Dermis microvascular lymphatic vessel endothelial cell (primary cell): ENCODE data around the gene IRS1. TPM values are rescaled to one million over a fixed set of nuclear protein-coding genes. Genes with fewer than 3 reads are reported as not detected.
"Not testable (repeated sequence)": the region's sequence is repeated elsewhere in the genome, so short reads cannot be mapped to it uniquely, and the experiment has no call there.

ENCODE experiments used
- DNase-seq, 2 donors: peaks; one replicate each; pipeline versions ENCODE4 v3.0.0 to v3.0.0-alpha.2; 2010; ENCODE audit warnings: low read depth in 2 of 2
- total RNA-seq: library from RNA; depleted of rRNA; stranded (reverse); fragments of >200 nt; gene quantifications from 2 replicates; pipeline ENCODE4 v1.2.1, GENCODE V29; 2014

The IRS1 gene, protein sequence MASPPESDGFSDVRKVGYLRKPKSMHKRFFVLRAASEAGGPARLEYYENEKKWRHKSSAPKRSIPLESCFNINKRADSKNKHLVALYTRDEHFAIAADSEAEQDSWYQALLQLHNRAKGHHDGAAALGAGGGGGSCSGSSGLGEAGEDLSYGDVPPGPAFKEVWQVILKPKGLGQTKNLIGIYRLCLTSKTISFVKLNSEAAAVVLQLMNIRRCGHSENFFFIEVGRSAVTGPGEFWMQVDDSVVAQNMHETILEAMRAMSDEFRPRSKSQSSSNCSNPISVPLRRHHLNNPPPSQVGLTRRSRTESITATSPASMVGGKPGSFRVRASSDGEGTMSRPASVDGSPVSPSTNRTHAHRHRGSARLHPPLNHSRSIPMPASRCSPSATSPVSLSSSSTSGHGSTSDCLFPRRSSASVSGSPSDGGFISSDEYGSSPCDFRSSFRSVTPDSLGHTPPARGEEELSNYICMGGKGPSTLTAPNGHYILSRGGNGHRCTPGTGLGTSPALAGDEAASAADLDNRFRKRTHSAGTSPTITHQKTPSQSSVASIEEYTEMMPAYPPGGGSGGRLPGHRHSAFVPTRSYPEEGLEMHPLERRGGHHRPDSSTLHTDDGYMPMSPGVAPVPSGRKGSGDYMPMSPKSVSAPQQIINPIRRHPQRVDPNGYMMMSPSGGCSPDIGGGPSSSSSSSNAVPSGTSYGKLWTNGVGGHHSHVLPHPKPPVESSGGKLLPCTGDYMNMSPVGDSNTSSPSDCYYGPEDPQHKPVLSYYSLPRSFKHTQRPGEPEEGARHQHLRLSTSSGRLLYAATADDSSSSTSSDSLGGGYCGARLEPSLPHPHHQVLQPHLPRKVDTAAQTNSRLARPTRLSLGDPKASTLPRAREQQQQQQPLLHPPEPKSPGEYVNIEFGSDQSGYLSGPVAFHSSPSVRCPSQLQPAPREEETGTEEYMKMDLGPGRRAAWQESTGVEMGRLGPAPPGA (N-terminal part only)
- under 0.01 TPM in 2 replicates for total RNA-seq

DNA sequence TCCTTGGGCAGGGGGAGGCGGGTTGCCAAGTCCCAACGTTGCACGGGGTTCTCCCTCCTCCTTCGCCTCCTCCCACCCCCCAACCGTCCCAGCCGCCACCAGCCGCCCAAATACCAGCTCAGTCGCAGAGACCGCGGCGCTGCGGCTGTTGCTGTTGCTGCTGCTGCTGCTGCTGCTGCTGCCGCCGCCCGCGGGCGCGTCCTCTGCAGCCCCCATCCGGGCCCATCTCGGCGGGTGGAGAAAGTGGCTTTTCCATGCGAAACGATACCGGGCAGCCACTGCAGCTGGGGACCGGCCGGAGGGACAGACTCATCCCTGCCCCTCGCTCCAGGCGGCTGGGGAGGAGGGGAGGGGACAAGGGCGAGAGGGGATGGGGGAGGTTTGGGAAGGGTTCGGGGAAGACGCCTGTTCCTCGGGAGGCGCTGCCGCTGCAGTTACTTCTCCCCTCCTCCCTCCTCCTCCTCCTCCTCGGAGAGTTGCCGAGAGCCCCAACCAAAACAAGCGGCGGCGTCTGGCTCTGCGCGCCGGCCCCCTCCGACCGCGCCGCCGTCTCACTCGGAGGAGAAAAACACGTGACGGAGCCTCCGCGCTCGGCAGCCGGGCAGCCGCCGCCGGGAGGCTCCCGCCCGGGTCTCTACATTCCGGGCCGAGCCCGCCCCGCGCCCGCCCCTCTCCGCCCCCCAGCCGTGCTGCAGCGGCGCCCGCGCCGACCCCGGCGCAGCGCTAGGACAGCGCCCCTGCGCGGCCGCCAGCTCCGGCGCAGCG lies at the start of gene IRS1:
Gene IRS1, minus strand, starts transcription at position 610 of the 765 bp plus-strand sequence. CDS start 1,082 bp downstream, outside the sequence.
- DNase-seq: peak in 1 of 2 donors; percentile 41

DNA sequence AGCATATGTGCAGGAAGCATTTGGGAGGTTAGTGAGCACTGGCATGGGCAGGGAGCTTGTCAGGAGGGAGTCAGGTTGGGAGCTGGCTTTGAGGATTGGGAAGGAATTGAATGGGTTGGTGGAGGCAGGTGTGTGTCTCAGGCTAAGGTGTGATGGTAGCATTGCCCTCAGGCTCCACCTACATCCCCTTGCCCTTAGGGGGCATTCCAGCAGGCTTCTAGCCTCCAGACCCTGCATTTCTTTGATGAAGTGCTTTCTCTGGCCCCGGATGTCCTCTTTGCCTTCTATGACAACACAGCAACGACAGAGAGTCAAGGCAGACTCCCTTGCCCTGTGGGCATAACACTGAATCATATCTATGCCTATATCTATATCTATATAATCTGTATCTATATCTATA lies 49.7 kb upstream of the IRS1 start:
- no peak for DNase-seq

DNA sequence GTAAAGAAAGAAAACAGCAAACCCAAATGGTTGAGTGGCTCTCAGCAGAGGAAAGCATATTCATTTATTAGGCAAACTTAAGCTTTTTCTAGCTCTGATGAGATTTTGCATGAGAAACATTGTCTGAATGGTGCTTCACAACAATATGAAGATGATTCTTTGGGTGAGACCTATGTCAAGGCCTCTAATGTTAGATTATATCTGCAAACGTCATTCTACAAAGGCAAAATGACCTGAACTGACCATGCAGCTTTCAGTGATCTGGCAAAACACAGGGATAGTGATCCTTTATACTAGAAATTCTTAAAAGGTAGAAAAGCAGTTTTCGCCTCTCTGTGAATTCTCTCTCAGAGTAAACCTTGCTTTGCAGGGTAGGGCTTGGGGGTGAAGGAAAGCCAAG lies 47.9 kb upstream of the IRS1 start:
- no peak for DNase-seq

DNA sequence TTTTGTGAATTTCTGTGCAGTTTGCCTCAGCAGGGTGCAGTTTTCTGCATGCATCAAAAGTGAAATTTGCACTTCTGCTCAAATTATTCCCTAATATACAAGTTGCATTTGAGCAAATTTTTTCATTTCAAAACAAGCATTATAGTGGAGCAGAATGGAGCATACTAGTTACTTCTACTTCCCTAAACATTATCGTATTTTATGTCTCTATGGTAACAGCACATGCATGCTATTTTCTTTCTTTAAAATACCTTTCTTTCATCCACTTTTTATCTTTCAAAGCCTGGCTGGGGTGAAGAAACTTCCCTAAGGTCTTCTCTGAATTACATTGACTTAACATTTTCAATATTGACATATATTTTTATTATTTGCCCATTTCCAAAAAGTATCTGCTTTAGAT lies 47.5 kb upstream of the IRS1 start:
- no peak for DNase-seq

DNA sequence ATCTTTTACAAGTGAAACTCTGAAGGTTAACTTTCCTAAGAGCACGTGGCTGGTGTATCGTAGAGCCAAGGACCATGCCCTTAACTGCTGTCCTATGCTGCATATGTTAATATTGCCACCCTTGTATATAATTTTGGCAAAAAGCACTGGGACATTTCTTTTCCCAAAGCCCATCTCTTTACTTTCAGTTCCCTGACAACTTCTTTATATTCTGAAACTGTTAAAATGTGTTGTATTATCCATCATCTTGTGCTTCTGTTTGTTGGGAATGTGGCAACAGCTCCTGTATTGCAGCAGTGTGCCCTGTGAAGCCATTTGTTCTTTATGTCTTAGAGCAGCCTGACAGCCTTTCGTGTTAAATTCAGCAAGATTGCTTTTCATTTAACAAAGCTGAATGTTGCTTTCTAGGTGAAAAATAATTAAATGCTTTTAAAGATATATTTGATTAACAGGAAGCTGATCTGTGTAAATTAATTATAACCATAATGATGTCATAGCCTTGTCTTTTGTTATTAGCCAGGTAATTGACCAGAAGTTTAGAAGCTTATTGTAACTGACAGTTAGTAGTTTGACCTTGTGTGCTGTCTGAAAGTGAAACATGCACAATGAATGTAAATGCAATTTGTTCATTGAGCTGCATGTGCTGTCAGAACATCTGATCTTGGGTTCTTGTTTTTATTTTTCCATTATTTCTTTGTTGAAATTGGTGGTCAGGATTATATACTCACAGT lies 45.9 kb upstream of the IRS1 start:
- DNase-seq: no peak

DNA sequence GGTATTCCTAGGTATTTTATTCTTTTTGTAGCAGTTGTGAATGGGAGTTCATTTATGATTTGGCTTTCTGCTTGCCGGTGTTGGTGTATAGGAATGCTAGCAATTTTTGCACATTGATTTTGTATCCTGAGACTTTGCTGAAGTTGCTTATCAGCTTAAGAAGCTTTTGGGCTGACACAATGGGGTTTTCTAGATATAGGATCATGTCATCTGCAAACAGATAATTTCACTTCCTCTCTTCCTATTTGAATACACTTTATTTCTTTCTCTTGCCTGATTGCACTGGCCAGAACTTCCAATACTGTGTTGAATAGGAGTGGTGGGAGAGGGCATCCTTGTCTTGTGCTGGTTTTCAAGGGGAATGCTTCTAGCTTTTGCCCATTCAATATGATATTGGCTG lies 43.4 kb upstream of the IRS1 start:
- DNase-seq: not testable (repeated sequence)

DNA sequence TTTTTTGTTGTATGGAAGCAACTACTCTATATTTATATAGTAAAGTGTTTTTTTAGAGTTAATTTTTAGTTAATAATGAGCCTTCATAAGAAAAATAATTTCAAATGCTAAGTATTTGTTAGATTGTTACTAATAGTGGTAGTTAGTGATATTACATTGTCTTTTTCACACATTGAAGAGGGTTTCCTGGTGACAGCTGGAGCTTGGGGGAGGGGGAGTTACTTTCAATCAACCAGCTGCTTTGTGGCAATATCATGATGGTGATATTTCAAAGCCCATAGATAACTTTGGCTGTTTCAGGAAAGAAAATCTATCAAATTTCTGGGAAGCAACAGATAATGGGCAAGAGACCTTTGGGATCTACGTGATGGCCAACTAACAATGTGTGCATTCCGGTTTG lies 40.3 kb upstream of the IRS1 start:
- DNase-seq: no peak

DNA sequence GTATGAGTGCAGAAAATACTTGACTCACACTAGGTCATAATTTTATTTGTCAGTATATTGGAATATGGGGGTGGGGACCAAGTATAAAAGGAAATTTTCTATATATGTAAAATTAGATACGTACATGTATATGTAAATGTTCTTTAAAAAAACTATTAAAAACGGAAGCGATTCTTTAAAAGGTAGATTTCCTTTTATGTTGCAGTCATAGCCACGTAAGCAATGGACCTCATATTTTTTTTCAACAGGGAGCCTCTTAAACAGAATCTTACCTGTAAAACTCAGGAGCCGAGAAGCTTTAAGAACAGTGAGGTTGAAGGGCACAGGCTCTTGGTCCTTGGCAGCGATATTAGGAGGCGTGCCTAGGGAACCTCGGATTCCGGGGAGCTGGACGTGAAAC lies 39.5 kb upstream of the IRS1 start:
- DNase-seq: no peak

DNA sequence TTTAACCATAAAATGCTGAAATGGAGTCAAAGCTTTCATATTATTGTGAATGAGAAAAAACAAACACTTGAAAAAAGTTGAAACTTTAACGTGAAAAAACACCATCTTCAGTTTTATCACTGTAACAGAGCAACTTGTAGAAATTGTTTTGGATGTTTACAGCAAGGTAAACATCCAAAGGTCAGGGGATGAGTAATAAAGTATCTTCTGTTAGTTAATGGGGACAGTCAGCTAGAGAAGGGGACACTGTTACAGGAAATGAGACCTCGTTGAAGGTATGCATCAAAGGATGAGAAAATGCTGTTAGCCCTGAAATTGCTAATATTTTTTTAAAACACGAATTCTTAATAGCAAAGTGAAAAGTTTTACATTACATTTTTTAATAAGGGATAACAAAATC lies 39.1 kb upstream of the IRS1 start:
- DNase-seq: no peak

DNA sequence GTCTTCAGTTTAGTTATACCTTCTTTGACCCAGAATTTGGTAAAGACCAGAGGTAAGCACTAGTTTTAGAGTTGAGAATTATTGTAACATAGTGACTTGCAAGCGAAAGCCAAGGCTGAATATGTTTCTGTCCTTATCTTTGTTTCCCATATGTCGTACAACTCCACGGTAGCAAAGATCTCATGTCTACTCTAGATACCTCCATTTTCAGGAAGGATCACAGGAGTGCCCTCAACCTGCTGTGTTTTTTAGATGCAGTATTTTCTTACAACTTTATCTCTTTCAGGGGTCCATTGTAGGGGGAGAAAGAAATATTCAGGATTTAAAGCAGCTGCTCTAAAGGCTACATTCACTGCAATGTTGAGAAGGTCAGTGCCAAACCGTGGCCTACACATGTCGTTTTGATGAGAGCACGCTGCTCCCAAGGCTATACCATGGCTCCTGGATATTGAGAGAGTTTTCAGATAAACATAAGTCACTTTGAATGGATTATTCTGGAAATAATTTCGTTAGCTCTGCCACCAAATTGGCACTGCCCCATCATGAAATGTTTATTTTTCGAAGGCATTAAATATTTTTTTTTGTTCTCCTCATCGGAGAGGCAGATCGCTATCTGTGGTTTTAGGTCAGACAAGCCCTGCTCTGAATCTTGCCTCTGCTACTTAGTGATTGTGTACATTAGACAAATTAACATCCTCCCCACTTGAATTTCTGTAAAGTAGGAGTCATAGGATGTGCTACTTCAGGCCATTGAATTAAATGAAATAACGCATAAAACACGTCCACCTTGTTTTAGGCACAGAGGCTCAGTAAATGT lies 38.4 kb upstream of the IRS1 start:
- DNase-seq: no peak

DNA sequence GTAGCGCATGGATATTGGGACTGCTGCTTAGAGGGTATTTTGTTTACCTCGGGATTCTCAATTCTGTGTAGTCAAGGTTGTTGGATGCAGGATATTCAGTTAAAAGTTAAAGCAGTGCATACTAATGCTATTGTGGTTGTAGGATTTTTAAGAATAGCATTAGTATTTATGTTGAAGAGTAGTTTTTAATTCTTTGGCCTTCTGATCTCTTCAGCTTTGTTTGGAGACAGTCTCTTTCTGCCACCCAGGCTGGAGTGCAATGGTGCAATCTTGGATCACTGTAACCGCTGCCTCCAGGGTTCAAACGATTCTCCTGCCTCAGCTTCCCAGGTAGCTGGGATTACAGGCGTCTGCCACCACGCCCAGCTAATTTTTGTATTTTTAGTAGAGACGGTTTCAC lies 37.7 kb upstream of the IRS1 start:
- no peak for DNase-seq

DNA sequence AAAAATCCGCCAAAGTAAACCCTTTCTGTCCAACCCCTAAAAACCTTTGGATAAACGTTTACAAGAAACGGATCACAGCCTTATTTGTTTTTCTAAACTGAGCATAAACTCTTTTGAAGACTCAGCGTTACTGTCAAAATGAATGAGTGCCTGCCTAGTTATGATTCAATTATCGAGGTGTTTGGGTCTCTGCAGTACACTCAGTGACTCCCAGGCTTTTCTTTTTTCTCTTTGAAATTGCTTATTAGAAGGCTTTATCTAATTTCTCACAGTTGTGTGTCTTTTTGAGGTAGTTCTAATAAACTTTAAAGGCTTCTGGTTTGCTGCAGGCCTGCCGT lies 36.9 kb upstream of the IRS1 start:
- no peak for DNase-seq

DNA sequence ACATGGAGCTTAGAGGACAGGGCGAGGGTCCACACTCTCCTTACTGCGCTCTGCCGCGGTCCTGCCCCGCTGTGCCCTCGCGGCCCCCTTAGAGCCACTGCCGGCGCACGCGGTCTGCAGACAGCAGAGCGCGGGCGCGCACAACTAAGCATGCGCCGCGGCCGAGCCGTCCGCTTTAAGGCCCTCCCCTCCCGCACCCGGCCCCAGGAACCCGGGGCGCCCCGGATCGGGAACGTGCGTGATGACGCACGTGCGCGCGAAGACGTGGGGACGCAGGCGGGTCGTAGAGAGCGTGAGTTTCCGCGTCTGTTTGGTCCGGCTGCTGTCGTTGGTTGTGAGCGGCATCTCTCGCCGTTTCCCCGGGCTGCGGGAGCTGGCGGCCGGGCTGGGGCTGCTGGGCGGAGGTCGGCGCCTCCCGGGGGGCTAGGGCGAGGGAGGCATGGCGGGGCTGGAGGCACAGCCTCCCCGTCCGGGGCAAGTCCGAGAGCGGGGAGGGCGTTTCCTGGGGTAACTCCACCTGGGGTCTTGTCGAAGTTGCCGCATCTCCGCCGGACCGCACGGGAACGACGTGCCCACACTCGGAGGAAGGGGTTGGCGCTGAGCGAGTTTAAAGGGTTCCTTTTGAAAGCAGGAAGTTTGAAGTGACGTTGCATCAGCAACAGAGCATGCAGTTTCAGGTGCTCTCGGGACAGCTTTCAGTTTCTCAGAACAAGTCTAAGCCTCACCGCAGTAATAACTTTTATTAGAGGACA lies 36.4 kb upstream of the IRS1 start, which contains the start of gene RHBDD1:
Gene RHBDD1, plus strand, starts transcription at position 259 of the 752 bp plus-strand sequence. CDS start 28,640 bp downstream, outside the sequence.
- peak; percentile 76 to 95 for DNase-seq

DNA sequence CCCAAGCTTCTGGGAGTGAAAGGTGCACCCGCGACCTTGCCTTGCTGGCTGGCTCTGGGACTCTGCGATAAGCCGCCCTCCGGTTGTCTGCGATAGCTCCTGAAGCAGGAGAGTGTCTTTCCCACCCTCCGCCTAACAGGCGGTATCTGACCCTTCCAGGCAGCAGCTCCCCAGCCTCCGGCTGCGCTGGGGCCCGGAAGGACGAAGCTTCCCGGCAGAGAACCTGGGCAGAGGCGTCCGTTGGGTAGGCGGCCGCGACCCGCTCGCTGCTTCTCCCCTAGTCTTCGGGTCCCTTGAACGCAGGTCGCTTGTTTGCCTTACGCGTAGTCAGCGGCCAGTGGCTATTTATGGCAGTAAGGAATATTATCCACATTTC lies 35.8 kb upstream of the IRS1 start:
- peak in 1 of 2 donors; percentile 2 for DNase-seq

DNA sequence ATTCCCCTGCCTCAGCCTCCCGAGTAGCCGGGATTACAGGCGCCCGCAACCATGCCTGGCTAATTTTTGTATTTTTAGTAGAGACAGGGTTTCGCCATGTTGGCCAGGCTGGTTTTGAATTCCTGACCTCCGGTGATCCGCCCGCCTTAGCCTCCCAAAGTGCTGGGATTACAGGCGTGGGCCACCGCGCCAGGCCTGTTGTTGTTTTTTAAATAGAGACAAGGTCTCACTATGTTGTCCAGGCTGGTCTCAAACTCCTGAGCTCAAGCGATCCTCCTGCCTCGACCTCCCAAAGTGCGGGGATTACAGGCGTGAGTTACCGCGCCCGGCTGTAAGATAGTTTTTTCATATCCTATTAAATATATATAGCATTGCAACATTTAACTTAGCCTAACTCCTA lies 35.3 kb upstream of the IRS1 start:
- DNase-seq: not testable (repeated sequence)

DNA sequence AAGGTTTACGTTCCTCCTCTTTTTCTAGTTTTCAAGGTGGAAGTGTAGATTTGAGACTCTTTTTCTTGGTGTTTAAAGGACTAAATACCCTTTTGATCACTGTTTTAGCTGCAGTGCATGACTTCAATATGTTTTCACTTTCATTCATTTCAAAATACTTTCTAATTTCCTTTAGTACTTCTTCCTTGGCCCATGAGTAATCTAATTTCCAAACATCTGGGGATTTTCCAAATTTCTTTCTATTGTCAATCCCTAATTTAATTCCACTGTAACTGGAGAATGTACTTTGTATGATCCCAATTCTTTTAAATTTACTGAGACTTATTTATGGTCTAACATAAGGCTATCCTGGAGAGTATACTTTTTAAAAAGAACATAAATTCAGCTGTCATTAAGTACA lies 32.4 kb upstream of the IRS1 start:
- DNase-seq: no peak

DNA sequence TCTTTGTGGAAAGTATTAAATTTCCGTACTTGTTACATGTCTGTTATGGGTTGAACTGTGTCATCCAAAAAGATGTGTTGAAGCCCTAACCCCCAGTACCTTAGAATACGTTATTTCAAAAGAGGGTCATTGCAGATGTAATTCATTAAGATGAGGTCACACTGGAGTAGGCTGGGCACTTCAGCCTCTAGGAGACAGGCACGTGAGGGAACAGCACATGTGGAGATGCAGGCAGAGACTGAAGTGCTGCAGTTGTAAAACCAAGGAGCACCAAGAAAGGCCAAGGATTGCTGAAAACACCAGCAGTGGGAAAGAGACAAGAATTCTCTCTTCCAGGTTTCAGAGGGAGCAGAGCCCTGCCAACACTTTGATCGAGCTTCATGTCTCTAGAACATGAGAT lies 31.6 kb upstream of the IRS1 start:
- no peak for DNase-seq

DNA sequence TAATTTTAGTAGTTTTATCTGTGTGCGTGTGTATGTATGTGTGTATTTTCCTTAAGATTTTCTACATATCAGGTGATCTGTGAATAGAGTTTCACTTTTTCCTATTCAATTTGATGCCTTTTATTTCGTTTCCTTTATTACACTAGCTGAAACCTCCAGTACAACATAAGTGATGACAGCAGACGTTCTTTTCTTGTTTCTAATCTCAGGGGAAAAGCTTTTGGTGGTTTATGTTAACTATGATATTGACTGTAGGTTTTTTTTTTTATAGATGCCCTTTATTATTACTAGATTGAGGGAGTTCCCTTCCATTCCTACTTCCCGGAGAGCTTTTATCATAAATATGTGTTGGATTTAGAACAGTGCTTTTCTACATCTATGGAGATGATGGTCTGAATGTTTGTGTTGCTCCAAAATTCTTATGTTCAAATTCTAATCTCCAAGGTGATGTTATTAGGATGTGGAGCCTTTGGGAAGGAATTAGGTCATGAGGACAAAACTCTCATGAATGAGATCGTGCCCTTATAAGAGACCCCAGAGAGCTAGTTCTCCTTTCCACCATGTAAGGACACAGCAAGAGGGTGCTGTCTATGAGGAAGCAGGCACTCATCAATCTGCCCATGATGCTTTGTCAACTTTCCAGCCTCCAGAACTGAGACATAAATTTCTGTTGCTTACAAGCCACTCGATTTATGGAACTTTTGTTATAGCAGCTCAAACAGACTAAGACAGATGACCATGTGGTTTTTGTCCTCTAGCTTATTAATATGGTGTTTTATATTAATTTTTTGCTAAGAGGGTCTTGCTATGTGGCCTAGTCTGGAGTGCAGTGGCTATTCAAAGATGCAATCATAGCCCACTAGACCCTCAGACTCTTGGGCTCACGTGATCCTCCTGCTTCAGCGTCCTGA lies 30.4 kb upstream of the IRS1 start:
- no peak for DNase-seq
